ENCODE results near the gene STEAP2.

The STEAP2 gene

GRCh38 chr7:90194911-90195809, 16.4 kb upstream of the STEAP2 start:
- DNase-seq = no peak

GRCh38 chr7:90201500-90202195, 9.9 kb upstream of the STEAP2 start:
- no peak for DNase-seq

GRCh38 chr7:90207956-90208355, 3.6 kb upstream of the STEAP2 start:
- DNase-seq = no peak

GRCh38 chr7:90209776-90210175, 1.8 kb upstream of the STEAP2 start:
- no peak for DNase-seq

GRCh38 chr7:90210475-90210874, 1.1 kb upstream of the STEAP2 start:
- DNase-seq = no peak

- DNase-seq = peak; percentile 3
Observed at GRCh38 chr7:90210981-90211380, 559 bp upstream of the STEAP2 start.

- no peak for DNase-seq
Observed at GRCh38 chr7:90212149-90212495, 582 bp downstream of the STEAP2 start.

GRCh38 chr7:90213521-90213920, 2.0 kb downstream of the STEAP2 start:
- DNase-seq = no peak

GRCh38 chr7:90216080-90216674, 4.6 kb downstream of the STEAP2 start:
- DNase-seq = no peak

GRCh38 chr7:90216771-90217170, 5.2 kb downstream of the STEAP2 start:
- no peak for DNase-seq

GRCh38 chr7:90222390-90222789, 10.8 kb downstream of the STEAP2 start:
- no peak for DNase-seq

- no peak for DNase-seq
Observed at GRCh38 chr7:90222811-90223725, 11.5 kb downstream of the STEAP2 start.

GRCh38 chr7:90224195-90224594, 12.7 kb downstream of the STEAP2 start:
- DNase-seq = no peak

- DNase-seq = no peak
Observed at GRCh38 chr7:90225181-90225580, 13.6 kb downstream of the STEAP2 start.

- no peak for DNase-seq
Observed at GRCh38 chr7:90225601-90226000, 14.1 kb downstream of the STEAP2 start.

- DNase-seq = no peak
Observed at GRCh38 chr7:90227259-90227658, 15.7 kb downstream of the STEAP2 start.

GRCh38 chr7:90229682-90230081, 18.1 kb downstream of the STEAP2 start:
- DNase-seq = no peak

GRCh38 chr7:90230834-90231233, 19.3 kb downstream of the STEAP2 start:
- no peak for DNase-seq

GRCh38 chr7:90231304-90231703, 19.8 kb downstream of the STEAP2 start:
- DNase-seq = no peak

GRCh38 chr7:90232430-90232829, 20.9 kb downstream of the STEAP2 start:
- no peak for DNase-seq

- no peak for DNase-seq
Observed at GRCh38 chr7:90233569-90233968, 22.0 kb downstream of the STEAP2 start.

GRCh38 chr7:90236721-90237289, 25.3 kb downstream of the STEAP2 start:
- DNase-seq = no peak

GRCh38 chr7:90238022-90238421, 26.5 kb downstream of the STEAP2 start:
- DNase-seq = no peak

Measured in NCI-H2227 treated with DMSO at 0.1 percent for 48 hours (cell line).